ENCODE results near the gene MOB3C.

MOB3C gene

DNA sequence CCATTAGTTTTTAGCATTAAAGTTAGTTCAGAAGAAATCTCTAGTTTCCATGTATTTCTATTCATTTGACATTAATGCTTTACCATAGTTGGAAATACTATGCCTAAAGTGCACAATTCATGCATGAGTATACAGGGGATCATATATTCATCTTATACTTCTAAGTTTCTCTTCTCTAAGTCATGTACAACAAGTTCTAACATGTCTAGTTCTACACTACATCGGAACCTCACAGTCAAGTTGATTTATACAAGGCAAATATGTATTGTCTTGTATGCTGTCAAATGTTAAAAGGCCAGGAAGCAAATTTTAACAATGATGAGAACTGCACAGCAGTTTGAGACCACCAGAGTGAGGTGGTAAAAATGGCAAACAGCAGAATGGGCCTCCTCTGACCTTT lies 22.9 kb upstream of the MOB3C start:
- no peak for TF ChIP-seq YY1 (IDR thresholded peaks at IDR 0.05; ENCODE audit: insufficient read depth, insufficient read length)
- no peak for TF ChIP-seq SUZ12 (IDR thresholded peaks at IDR 0.05; ENCODE audit: extremely low read depth, insufficient read depth, insufficient read length)
- no peak for TF ChIP-seq ZNF274 (IDR thresholded peaks at IDR 0.05; ENCODE audit: low read depth, low read length)
- Histone ChIP-seq H3K4me3 (ENCODE audit: insufficient read length, low read depth) (no peak overlapping the region), H3K9ac (ENCODE audit: insufficient read length, low read depth) (no peak overlapping the region), H3K9me3 (ENCODE audit: insufficient read depth, low read length) (no peaks in the 10 kb centered on the region), H3K27me3 (ENCODE audit: insufficient read depth, insufficient read length) (no peaks in the 10 kb centered on the region), H3K4me1 (ENCODE audit: insufficient read depth, insufficient read length) (no peaks in the 10 kb centered on the region), H3K36me3 (ENCODE audit: insufficient read depth, insufficient read length, low read length) (peaks cover 57% of the 10 kb centered on the region)
- DNase-seq (ENCODE audit: low read depth, low spot score): no peak

DNA sequence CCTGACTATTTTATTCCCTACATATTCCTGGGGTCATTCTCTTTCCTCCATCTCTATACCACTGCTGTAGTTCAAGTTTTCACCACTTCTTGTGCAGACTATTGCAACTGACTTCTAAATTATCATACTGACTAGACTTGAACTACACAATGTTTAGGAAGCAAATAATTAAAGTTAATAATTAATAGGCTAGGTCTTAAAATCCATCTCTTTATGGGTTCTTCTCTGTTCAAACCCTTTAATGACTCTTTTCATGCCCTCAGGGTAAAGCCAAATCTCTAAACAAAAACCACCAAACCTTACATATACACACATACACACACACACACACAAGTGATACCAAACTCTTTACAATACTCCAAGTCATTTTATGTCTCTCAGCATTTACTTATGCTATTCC lies 22.3 kb upstream of the MOB3C start:
- DNase-seq (ENCODE audit: low read depth, low spot score): no peak
- Histone ChIP-seq H3K4me3 (ENCODE audit: insufficient read length, low read depth) (no peak overlapping the region), H3K9me3 (ENCODE audit: insufficient read depth, low read length) (no peaks in the 10 kb centered on the region), H3K9ac (ENCODE audit: insufficient read length, low read depth) (no peak overlapping the region), H3K4me1 (ENCODE audit: insufficient read depth, insufficient read length) (no peaks in the 10 kb centered on the region), H3K27me3 (ENCODE audit: insufficient read depth, insufficient read length) (no peaks in the 10 kb centered on the region), H3K36me3 (ENCODE audit: insufficient read depth, insufficient read length, low read length) (peaks cover 61% of the 10 kb centered on the region)
- no peak for TF ChIP-seq YY1 (IDR thresholded peaks at IDR 0.05; ENCODE audit: insufficient read depth, insufficient read length)
- TF ChIP-seq SUZ12 (IDR thresholded peaks at IDR 0.05; ENCODE audit: extremely low read depth, insufficient read depth, insufficient read length): no peak
- TF ChIP-seq ZNF274 (IDR thresholded peaks at IDR 0.05; ENCODE audit: low read depth, low read length): no peak

- H3K9me3 ChIP-seq (ENCODE audit: insufficient read depth, low read length): no peaks in the 10 kb centered on the region
- no peak overlapping the region for H3K9ac ChIP-seq (ENCODE audit: insufficient read length, low read depth)
- no peak overlapping the region for H3K4me3 ChIP-seq (ENCODE audit: insufficient read length, low read depth)
- H3K36me3 ChIP-seq (ENCODE audit: insufficient read depth, insufficient read length, low read length): peaks cover 62% of the 10 kb centered on the region
- no peak for TF ChIP-seq ZNF274 (IDR thresholded peaks at IDR 0.05; ENCODE audit: low read depth, low read length)
- no peak for TF ChIP-seq SUZ12 (IDR thresholded peaks at IDR 0.05; ENCODE audit: extremely low read depth, insufficient read depth, insufficient read length)
- no peak for TF ChIP-seq YY1 (IDR thresholded peaks at IDR 0.05; ENCODE audit: insufficient read depth, insufficient read length)
- no peaks in the 10 kb centered on the region for H3K27me3 ChIP-seq (ENCODE audit: insufficient read depth, insufficient read length)
- DNase-seq (ENCODE audit: low read depth, low spot score): no peak
- H3K4me1 ChIP-seq (ENCODE audit: insufficient read depth, insufficient read length): no peaks in the 10 kb centered on the region
Observed at GRCh38 chr1:46637444-46638083, 21.0 kb upstream of the MOB3C start.

GRCh38 chr1:46635205-46635604 lies 18.6 kb upstream of the MOB3C start:
- Histone ChIP-seq H3K36me3 (ENCODE audit: insufficient read depth, insufficient read length, low read length) (peaks cover 77% of the 10 kb centered on the region), H3K9me3 (ENCODE audit: insufficient read depth, low read length) (no peaks in the 10 kb centered on the region), H3K9ac (ENCODE audit: insufficient read length, low read depth) (no peak overlapping the region), H3K4me1 (ENCODE audit: insufficient read depth, insufficient read length) (no peaks in the 10 kb centered on the region), H3K27me3 (ENCODE audit: insufficient read depth, insufficient read length) (no peaks in the 10 kb centered on the region), H3K4me3 (ENCODE audit: insufficient read length, low read depth) (no peak overlapping the region)
- DNase-seq (ENCODE audit: low read depth, low spot score): no peak
- TF ChIP-seq ZNF274 (IDR thresholded peaks at IDR 0.05; ENCODE audit: low read depth, low read length) (no peak), SUZ12 (IDR thresholded peaks at IDR 0.05; ENCODE audit: extremely low read depth, insufficient read depth, insufficient read length) (no peak), YY1 (IDR thresholded peaks at IDR 0.05; ENCODE audit: insufficient read depth, insufficient read length) (no peak)

DNA sequence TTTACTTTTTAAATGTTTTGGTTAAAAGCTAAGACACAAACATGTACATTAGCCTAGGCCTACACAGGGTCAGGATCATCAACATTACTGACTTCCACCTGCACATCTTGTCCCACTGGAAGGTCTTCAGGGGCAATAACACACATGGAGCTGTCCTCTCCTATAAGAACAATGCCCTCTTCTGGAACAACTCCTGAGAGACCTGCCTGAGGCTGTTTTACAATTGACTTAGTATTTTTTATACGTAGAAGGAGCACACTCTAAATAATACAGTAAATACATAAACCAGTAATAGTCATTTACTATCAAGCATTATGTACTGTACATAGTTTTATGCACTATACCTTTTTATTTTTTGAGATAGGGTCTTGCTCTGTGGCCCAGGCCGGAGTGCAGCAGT lies 14.1 kb upstream of the MOB3C start:
- peaks cover 58% of the 10 kb centered on the region for H3K36me3 ChIP-seq (ENCODE audit: insufficient read depth, insufficient read length, low read length)
- DNase-seq (ENCODE audit: low read depth, low spot score): no peak
- H3K9me3 ChIP-seq (ENCODE audit: insufficient read depth, low read length): no peaks in the 10 kb centered on the region
- no peaks in the 10 kb centered on the region for H3K4me1 ChIP-seq (ENCODE audit: insufficient read depth, insufficient read length)
- TF ChIP-seq ZNF274 (IDR thresholded peaks at IDR 0.05; ENCODE audit: low read depth, low read length) (no peak), YY1 (IDR thresholded peaks at IDR 0.05; ENCODE audit: insufficient read depth, insufficient read length) (no peak)
- no peak overlapping the region for H3K9ac ChIP-seq (ENCODE audit: insufficient read length, low read depth)
- H3K27me3 ChIP-seq (ENCODE audit: insufficient read depth, insufficient read length): no peaks in the 10 kb centered on the region
- H3K4me3 ChIP-seq (ENCODE audit: insufficient read length, low read depth): no peak overlapping the region

DNA sequence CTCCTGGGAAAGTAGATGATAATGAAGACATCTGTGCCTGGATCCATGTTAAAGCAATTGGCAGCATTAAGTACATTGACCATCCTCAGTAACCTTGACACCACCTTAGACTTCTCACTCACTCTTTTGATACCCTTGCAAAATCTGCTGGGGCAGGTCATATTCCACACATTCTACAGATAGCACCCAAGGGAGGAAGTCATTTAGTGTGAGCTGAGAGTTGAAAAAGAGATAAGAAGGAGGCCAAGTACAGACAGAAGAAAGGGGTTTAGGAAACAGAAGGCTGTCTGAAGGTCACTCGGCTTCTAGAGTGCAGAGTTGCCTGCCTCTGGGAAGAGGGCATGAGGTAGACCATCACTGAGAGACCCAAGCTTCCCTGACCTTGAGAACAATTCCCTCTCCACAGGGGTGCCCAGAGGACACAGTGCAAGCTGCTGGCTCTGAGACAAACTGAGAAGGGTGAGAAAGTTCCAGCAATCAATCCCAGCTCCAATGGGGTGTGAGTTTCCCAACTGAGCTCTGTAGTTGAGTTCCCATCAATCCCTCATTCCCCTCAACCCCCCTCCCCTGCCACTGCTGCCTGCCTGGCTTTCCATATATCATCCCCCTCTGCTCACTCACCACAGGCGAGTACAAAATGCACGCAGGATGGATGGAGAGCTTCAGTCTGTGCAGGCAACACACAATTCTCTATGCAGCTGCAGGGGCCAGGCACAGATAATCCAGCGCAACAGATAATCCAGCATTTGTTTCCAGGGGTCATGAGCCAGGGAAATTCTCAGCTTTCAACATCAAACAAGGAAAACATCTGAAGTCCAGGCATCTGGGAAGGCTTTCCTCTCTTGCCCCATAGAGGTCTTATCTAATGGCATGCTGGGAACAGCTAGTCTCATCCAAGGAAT lies 7.4 kb upstream of the MOB3C start:
- no peak for DNase-seq (ENCODE audit: low read depth, low spot score)
- TF ChIP-seq YY1 (IDR thresholded peaks at IDR 0.05; ENCODE audit: insufficient read depth, insufficient read length): no peak
- TF ChIP-seq SUZ12 (IDR thresholded peaks at IDR 0.05; ENCODE audit: extremely low read depth, insufficient read depth, insufficient read length): no peak
- TF ChIP-seq ZNF274 (IDR thresholded peaks at IDR 0.05; ENCODE audit: low read depth, low read length): no peak
- Histone ChIP-seq H3K36me3 (ENCODE audit: insufficient read depth, insufficient read length, low read length) (no peaks in the 10 kb centered on the region), H3K27me3 (ENCODE audit: insufficient read depth, insufficient read length) (peaks cover 11% of the 10 kb centered on the region), H3K9me3 (ENCODE audit: insufficient read depth, low read length) (no peaks in the 10 kb centered on the region), H3K4me3 (ENCODE audit: insufficient read length, low read depth) (no peak overlapping the region), H3K4me1 (ENCODE audit: insufficient read depth, insufficient read length) (peaks cover 7% of the 10 kb centered on the region), H3K9ac (ENCODE audit: insufficient read length, low read depth) (no peak overlapping the region)

GRCh38 chr1:46622344-46622743 lies 5.7 kb upstream of the MOB3C start:
- Histone ChIP-seq H3K36me3 (ENCODE audit: insufficient read depth, insufficient read length, low read length) (no peaks in the 10 kb centered on the region), H3K4me3 (ENCODE audit: insufficient read length, low read depth) (no peak overlapping the region), H3K4me1 (ENCODE audit: insufficient read depth, insufficient read length) (peaks cover 8% of the 10 kb centered on the region), H3K27me3 (ENCODE audit: insufficient read depth, insufficient read length) (peaks cover 27% of the 10 kb centered on the region), H3K9me3 (ENCODE audit: insufficient read depth, low read length) (no peaks in the 10 kb centered on the region), H3K9ac (ENCODE audit: insufficient read length, low read depth) (no peak overlapping the region)
- no peak for TF ChIP-seq YY1 (IDR thresholded peaks at IDR 0.05; ENCODE audit: insufficient read depth, insufficient read length)
- no peak for TF ChIP-seq SUZ12 (IDR thresholded peaks at IDR 0.05; ENCODE audit: extremely low read depth, insufficient read depth, insufficient read length)
- no peak for TF ChIP-seq ZNF274 (IDR thresholded peaks at IDR 0.05; ENCODE audit: low read depth, low read length)
- no peak for DNase-seq (ENCODE audit: low read depth, low spot score)
